Gastrocnemius medialis (tissue), 4 donors: ENCODE measurements around the gene DENND1A.

ENCODE experiments used
- CTCF ChIP-seq, 5 experiments: fragments of 450-650 bp in 3 of 5; fragments of 200-600 bp in 2 of 5; sonication (generic) in 2 of 5; IDR thresholded peaks in 4 of 5; conservative IDR thresholded peaks in 1 of 5; 1 replicate in 4 of 5; 2 replicates in 1 of 5; pipeline ENCODE4 v1.5.1; 2016 to 2019; ENCODE audit warnings: antibody characterized with exemption in 5 of 5, mild to moderate bottlenecking in 3 of 5, moderate library complexity in 3 of 5
- POLR2A ChIP-seq, 2 donors: fragments of 450-650 bp; IDR thresholded peaks; one replicate each; pipeline ENCODE4 v1.6.1; 2017; ENCODE audit warnings: antibody characterized with exemption in 2 of 2, mild to moderate bottlenecking in 2 of 2, moderate library complexity in 2 of 2

- TF ChIP-seq CTCF (IDR thresholded peaks at IDR 0.05 in 4 of 5, conservative IDR thresholded peaks at IDR 0.05 in 1 of 5), result no peak
- TF ChIP-seq POLR2A (IDR thresholded peaks at IDR 0.05), result no peak
Measured at GRCh38 chr9:123480096-123480495, 449.8 kb downstream of the DENND1A start.
